ENCODE results near the gene TMEM203.

- TF ChIP-seq, protein P1, sequence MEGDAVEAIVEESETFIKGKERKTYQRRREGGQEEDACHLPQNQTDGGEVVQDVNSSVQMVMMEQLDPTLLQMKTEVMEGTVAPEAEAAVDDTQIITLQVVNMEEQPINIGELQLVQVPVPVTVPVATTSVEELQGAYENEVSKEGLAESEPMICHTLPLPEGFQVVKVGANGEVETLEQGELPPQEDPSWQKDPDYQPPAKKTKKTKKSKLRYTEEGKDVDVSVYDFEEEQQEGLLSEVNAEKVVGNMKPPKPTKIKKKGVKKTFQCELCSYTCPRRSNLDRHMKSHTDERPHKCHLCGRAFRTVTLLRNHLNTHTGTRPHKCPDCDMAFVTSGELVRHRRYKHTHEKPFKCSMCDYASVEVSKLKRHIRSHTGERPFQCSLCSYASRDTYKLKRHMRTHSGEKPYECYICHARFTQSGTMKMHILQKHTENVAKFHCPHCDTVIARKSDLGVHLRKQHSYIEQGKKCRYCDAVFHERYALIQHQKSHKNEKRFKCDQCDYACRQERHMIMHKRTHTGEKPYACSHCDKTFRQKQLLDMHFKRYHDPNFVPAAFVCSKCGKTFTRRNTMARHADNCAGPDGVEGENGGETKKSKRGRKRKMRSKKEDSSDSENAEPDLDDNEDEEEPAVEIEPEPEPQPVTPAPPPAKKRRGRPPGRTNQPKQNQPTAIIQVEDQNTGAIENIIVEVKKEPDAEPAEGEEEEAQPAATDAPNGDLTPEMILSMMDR (IDR thresholded peaks at IDR 0.05; ENCODE audit: low read depth, low read length): no peak
- TF ChIP-seq MAX (IDR thresholded peaks at IDR 0.05; ENCODE audit: low read depth, low read length): no peak
Observed at GRCh38 chr9:137161558-137162486, 43.6 kb downstream of the TMEM203 start.
